Lung (tissue), 12 donors: Measurements from ENCODE around the gene CENPM. TPM values are rescaled to one million over a fixed set of nuclear protein-coding genes. Genes with fewer than 3 reads are reported as not detected.
A peak's percentile ranks its signal among the peaks of the same experiment; 100 is the strongest.

Experiments
- ATAC-seq: fragments of 200-7000 bp; cut with Tn5 transposase; one replicate; pipeline ENCODE4 v1.9.1; 2020; ENCODE audit warnings: moderate number of reproducible peaks; ENCODE audit not compliant: insufficient read depth, low FRiP score
- DNase-seq, 3 donors: peaks; one replicate each; pipeline ENCODE4 v3.0.0-alpha.2; 2013 to 2017
- H3K27ac ChIP-seq, 2 donors: one replicate each; pipeline ENCODE4 v1.5.1; 2013; ENCODE audit warnings: mild to moderate bottlenecking in 2 of 2, moderate library complexity in 2 of 2, control low read depth in 1 of 2, inconsistent platforms in 1 of 2, low read depth in 1 of 2, low read length in 1 of 2
- H3K27me3 ChIP-seq, 3 donors: one replicate each; pipeline ENCODE4 v1.5.1; 2013; ENCODE audit warnings: low read length in 2 of 3; ENCODE audit not compliant: control insufficient read depth in 3 of 3, insufficient read depth in 3 of 3
- H3K36me3 ChIP-seq, 4 donors: one replicate each; pipeline ENCODE4 v1.5.1; 2013; ENCODE audit warnings: low read length in 4 of 4, mild to moderate bottlenecking in 1 of 4, moderate library complexity in 1 of 4; ENCODE audit not compliant: control insufficient read depth in 4 of 4, insufficient read depth in 4 of 4
- H3K4me1 ChIP-seq, 5 donors: one replicate each; pipeline ENCODE4 v1.5.1; 2013; ENCODE audit warnings: low read length in 5 of 5, mild to moderate bottlenecking in 2 of 5, moderate library complexity in 1 of 5; ENCODE audit not compliant: control insufficient read depth in 5 of 5, insufficient read depth in 5 of 5
- H3K4me3 ChIP-seq: one replicate; pipeline ENCODE4 v1.5.1; 2013; ENCODE audit warnings: mild to moderate bottlenecking, control low read depth, moderate library complexity
- H3K9ac ChIP-seq, 2 donors: one replicate each; pipeline ENCODE4 v1.5.1; 2013; ENCODE audit warnings: low read length in 2 of 2, control low read depth in 1 of 2; ENCODE audit not compliant: insufficient read depth in 1 of 2
- H3K9me3 ChIP-seq, 4 donors: one replicate each; pipeline ENCODE4 v1.5.1; 2013; ENCODE audit warnings: low read length in 3 of 4, mild to moderate bottlenecking in 1 of 4, moderate library complexity in 1 of 4; ENCODE audit not compliant: control insufficient read depth in 4 of 4, insufficient read depth in 3 of 4
- CTCF ChIP-seq: IDR thresholded peaks from 2 replicates; pipeline ENCODE4 v1.5.1; 2012; ENCODE audit warnings: mild to moderate bottlenecking; ENCODE audit errors: control extremely low read depth, extremely low read depth
- WGBS, 2 donors: extraction: QIAGEN DNeasy Blood & Tissue Kit; methylation state at CpG; one replicate each; pipeline ENCODE4 v1.1.7; 2013; 5-methylcytosine and 5-hydroxymethylcytosine counted together
- polyA plus RNA-seq, 2 donors: library from polyadenylated mRNA; stranded (reverse); fragments of 200-250 nt; gene quantifications; one replicate each; pipeline ENCODE4 v1.2.1, GENCODE V29; 2013
- total RNA-seq, 2 donors: library from RNA; depleted of rRNA in 1 of 2; stranded (reverse); fragments of >200 nt in 1 of 2; gene quantifications; one replicate each; pipeline ENCODE4 v1.2.1, GENCODE V29; 2014 to 2021
- donor health status: control.
- donor health status: control.
- donor health status: Bipolar disorder and iron deficiency.
- donor health status: healthy.
- donor health status: DM: yes; HTN: yes; CAD: no.

Gene CENPM
- total and polyA plus RNA-seq, 4 donors, result 9.9 to 20.5 (median 14.5) TPM

GRCh38 chr22:41978732-41979131, 31.8 kb upstream of the CENPM start:
- no peak overlapping the region for H3K9ac ChIP-seq
- H3K27me3 ChIP-seq, result peaks cover 0 to 29% (median 23%) of the 10 kb centered on the region in 3 donors
- WGBS, 2 donors, result 95 to 100% methylated on average over 1 of the region's 1 CpG
- no peaks in the 10 kb centered on the region for H3K9me3 ChIP-seq
- H3K27ac ChIP-seq, result no peak overlapping the region
- no peak for DNase-seq
- no peak overlapping the region for H3K4me3 ChIP-seq
- H3K4me1 ChIP-seq, result peaks cover 0 to 11% (median 5%) of the 10 kb centered on the region in 5 donors
- no peak for ATAC-seq
- TF ChIP-seq CTCF, result no peak
- no peaks in the 10 kb centered on the region for H3K36me3 ChIP-seq

- ATAC-seq (no peak), DNase-seq (peak in 1 of 3 donors; percentile 42)
- Histone ChIP-seq H3K9me3 (no peaks in the 10 kb centered on the region), H3K4me3 (no peak overlapping the region), H3K36me3 (no peaks in the 10 kb centered on the region), H3K9ac (no peak overlapping the region), H3K27ac (no peak overlapping the region), H3K4me1 (peaks cover 0 to 11% (median 5%) of the 10 kb centered on the region in 5 donors), H3K27me3 (peaks cover 0 to 31% (median 26%) of the 10 kb centered on the region in 3 donors)
- 5 to 6% methylated on average over 41 to 46 of the region's 46 CpGs for WGBS, 2 donors
- no peak for TF ChIP-seq CTCF
These were observed 30.1 kb upstream of the CENPM start for GRCh38 chr22:41976961-41977566.

- DNase-seq, result peak in 1 of 3 donors; percentile 34
- Histone ChIP-seq H3K9me3 (no peaks in the 10 kb centered on the region), H3K9ac (no peak overlapping the region), H3K36me3 (no peaks in the 10 kb centered on the region), H3K27me3 (peaks cover 0 to 31% (median 26%) of the 10 kb centered on the region in 3 donors), H3K4me1 (peaks cover 0 to 11% (median 5%) of the 10 kb centered on the region in 5 donors), H3K4me3 (no peak overlapping the region), H3K27ac (no peak overlapping the region)
- WGBS, 2 donors, result 2 to 4% methylated on average over 32 to 72 of the region's 72 CpGs
- TF ChIP-seq CTCF, result no peak
- ATAC-seq, result no peak
These were observed 29.3 kb upstream of the CENPM start for GRCh38 chr22:41976070-41976901.
